Fibroblast of lung (primary cell): Measurements from ENCODE around the gene CCL3. TPM values are rescaled to one million over a fixed set of nuclear protein-coding genes. Genes with fewer than 3 reads are reported as not detected.
"Not testable (repeated sequence)": the region's sequence is repeated elsewhere in the genome, so short reads cannot be mapped to it uniquely, and the experiment has no call there.

ENCODE experiments used
- DNase-seq, 2 donors: peaks; one replicate each; pipeline versions ENCODE4 v3.0.0 to v3.0.0-alpha.2; 2010; ENCODE audit warnings: low read depth in 2 of 2
- H2AFZ ChIP-seq: 2 replicates; pipeline ENCODE4 v1.5.1; 2012; ENCODE audit warnings: low read length, control low read depth, inconsistent platforms
- H3K27ac ChIP-seq: 2 replicates; pipeline ENCODE4 v1.5.1; 2011; ENCODE audit warnings: low read length, control low read depth; ENCODE audit not compliant: insufficient read depth
- H3K27me3 ChIP-seq: 2 replicates; pipeline ENCODE4 v1.5.1; 2011; ENCODE audit warnings: mild to moderate bottlenecking, low read length; ENCODE audit not compliant: control insufficient read depth, insufficient read depth
- H3K36me3 ChIP-seq: 2 replicates; pipeline ENCODE4 v1.5.1; 2011; ENCODE audit warnings: low read length; ENCODE audit not compliant: control insufficient read depth, insufficient read depth
- H3K4me1 ChIP-seq: 2 replicates; pipeline ENCODE4 v1.5.1; 2011; ENCODE audit warnings: low read length; ENCODE audit not compliant: control insufficient read depth, insufficient read depth; ENCODE audit errors: extremely low read depth
- H3K4me2 ChIP-seq: 2 replicates; pipeline ENCODE4 v1.5.1; 2011; ENCODE audit warnings: low read length, control low read depth; ENCODE audit not compliant: insufficient read depth; ENCODE audit errors: extremely low read depth
- H3K4me3 ChIP-seq, 4 experiments: fragments of 200-600 bp in 1 of 4; sonication (generic) in 1 of 4; replicated peaks in 1 of 4; 2 replicates each; pipeline ENCODE4 v1.5.1; 2011 to 2016; ENCODE audit warnings: low read length in 4 of 4, low read depth in 3 of 4, mild to moderate bottlenecking in 3 of 4, control low read depth in 2 of 4, inconsistent platforms in 1 of 4, mixed read lengths in 1 of 4; ENCODE audit not compliant: insufficient read depth in 1 of 4; ENCODE audit errors: control extremely low read depth in 1 of 4
- H3K79me2 ChIP-seq: 2 replicates; pipeline ENCODE4 v1.5.1; 2012; ENCODE audit warnings: mild to moderate bottlenecking, low read length, inconsistent platforms; ENCODE audit not compliant: control insufficient read depth, insufficient read depth
- H3K9ac ChIP-seq: 2 replicates; pipeline ENCODE4 v1.5.1; 2011; ENCODE audit warnings: mild to moderate bottlenecking, low read length, control low read depth; ENCODE audit not compliant: insufficient read depth
- H3K9me3 ChIP-seq: 2 replicates; pipeline ENCODE4 v1.5.1; 2012; ENCODE audit warnings: low read depth, low read length; ENCODE audit not compliant: control insufficient read depth, insufficient read depth
- H4K20me1 ChIP-seq: 2 replicates; pipeline ENCODE4 v1.5.1; 2011; ENCODE audit warnings: low read length; ENCODE audit not compliant: control insufficient read depth, insufficient read depth; ENCODE audit errors: extremely low read depth
- EZH2 ChIP-seq: IDR thresholded peaks from 2 replicates; pipeline ENCODE4 v1.5.1; 2012; ENCODE audit warnings: low read length, control low read depth, mild to moderate bottlenecking; ENCODE audit errors: missing control alignments
- polyA plus RNA-seq, 2 donors: library from polyadenylated mRNA; depleted of rRNA in 1 of 2; stranded (reverse) in 1 of 2; unstranded in 1 of 2; fragments of >200 nt; gene quantifications; 2 replicates each; pipeline ENCODE4 v1.2.1, GENCODE V29; 2011 to 2012; ENCODE audit warnings: missing spikeins in 1 of 2
- total RNA-seq: library from RNA; depleted of rRNA; stranded (reverse); fragments of >200 nt; gene quantifications from 2 replicates; pipeline ENCODE4 v1.2.1, GENCODE V29; 2014
- TF ChIP-seq, protein P1 (sequence below), 2 donors: IDR thresholded peaks in 1 of 2; conservative IDR thresholded peaks in 1 of 2; 1 replicate in 1 of 2; 2 replicates in 1 of 2; pipeline ENCODE4 v1.5.1; 2011 to 2012; ENCODE audit warnings: low read length in 2 of 2, control low read depth in 1 of 2, inconsistent platforms in 1 of 2, low read depth in 1 of 2, mild to moderate bottlenecking in 1 of 2

CCL3 gene
- total and polyA plus RNA-seq, 2 donors (not counting 1 experiment from before 2014, with no cell fraction given), result not detected

DNA sequence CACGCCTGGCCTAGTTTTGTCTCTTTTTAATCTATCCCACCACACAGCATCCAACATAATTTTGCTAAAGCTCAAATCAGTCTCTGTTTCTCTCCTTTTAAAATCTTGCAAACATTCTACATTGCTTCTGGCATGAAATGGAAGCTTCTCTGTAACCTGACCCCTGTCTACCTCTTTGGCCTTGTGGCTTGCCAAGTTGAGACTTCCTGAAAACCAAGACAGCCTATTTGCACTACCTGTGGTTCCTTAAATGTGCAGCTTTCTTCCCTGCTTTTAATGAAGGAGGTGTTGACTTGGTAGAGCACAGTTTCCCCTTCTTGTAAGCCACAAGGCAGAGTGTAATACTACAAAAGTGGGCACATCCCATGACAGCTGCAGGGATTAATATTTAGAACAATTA lies 6.0 kb upstream of the CCL3 start:
- Histone ChIP-seq H3K4me1 (no peaks in the 10 kb centered on the region), H3K9me3 (no peaks in the 10 kb centered on the region), H4K20me1 (no peaks in the 10 kb centered on the region), H3K27me3 (no peaks in the 10 kb centered on the region), H3K9ac (no peak overlapping the region), H3K36me3 (no peaks in the 10 kb centered on the region), H3K27ac (no peak overlapping the region), H3K79me2 (no peaks in the 10 kb centered on the region), H3K4me3 (no peak overlapping the region), H2AFZ (no peak overlapping the region), H3K4me2 (no peak overlapping the region)
- TF ChIP-seq, protein P1, sequence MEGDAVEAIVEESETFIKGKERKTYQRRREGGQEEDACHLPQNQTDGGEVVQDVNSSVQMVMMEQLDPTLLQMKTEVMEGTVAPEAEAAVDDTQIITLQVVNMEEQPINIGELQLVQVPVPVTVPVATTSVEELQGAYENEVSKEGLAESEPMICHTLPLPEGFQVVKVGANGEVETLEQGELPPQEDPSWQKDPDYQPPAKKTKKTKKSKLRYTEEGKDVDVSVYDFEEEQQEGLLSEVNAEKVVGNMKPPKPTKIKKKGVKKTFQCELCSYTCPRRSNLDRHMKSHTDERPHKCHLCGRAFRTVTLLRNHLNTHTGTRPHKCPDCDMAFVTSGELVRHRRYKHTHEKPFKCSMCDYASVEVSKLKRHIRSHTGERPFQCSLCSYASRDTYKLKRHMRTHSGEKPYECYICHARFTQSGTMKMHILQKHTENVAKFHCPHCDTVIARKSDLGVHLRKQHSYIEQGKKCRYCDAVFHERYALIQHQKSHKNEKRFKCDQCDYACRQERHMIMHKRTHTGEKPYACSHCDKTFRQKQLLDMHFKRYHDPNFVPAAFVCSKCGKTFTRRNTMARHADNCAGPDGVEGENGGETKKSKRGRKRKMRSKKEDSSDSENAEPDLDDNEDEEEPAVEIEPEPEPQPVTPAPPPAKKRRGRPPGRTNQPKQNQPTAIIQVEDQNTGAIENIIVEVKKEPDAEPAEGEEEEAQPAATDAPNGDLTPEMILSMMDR (conservative IDR thresholded peaks at IDR 0.05 in 1 of 2, IDR thresholded peaks at IDR 0.05 in 1 of 2; ENCODE audit: low read depth in 1 of 2, low read length in 2 of 2), result no peak
- no peak for TF ChIP-seq EZH2
- DNase-seq, result no peak

DNA sequence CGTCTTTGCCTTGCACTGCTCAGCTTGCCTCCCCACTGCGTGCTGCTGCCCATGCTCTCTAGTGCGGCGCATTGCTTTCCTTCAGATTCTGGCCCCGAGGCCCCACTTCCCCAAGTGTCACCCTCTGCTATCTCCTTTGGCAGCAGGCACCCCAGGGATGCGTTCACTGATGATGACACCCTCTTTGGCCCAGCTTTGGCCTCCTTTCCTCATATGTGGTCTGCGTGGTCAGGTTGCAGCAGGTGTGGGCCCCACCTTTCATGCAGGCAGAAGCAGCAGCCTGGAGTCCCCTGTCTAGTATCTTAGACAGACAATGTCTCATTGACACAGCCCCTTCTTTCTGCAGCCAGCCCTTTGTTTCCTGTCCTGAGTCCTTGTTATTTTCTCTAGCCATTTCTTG lies 4.8 kb upstream of the CCL3 start:
- DNase-seq, result no peak
- Histone ChIP-seq H3K4me3 (no peak overlapping the region), H3K4me1 (no peaks in the 10 kb centered on the region), H3K36me3 (no peaks in the 10 kb centered on the region), H3K79me2 (no peaks in the 10 kb centered on the region), H3K9me3 (no peaks in the 10 kb centered on the region), H3K4me2 (no peak overlapping the region), H3K27ac (no peak overlapping the region), H3K9ac (no peak overlapping the region), H4K20me1 (no peaks in the 10 kb centered on the region), H2AFZ (no peak overlapping the region), H3K27me3 (no peaks in the 10 kb centered on the region)
- no peak for TF ChIP-seq EZH2

DNA sequence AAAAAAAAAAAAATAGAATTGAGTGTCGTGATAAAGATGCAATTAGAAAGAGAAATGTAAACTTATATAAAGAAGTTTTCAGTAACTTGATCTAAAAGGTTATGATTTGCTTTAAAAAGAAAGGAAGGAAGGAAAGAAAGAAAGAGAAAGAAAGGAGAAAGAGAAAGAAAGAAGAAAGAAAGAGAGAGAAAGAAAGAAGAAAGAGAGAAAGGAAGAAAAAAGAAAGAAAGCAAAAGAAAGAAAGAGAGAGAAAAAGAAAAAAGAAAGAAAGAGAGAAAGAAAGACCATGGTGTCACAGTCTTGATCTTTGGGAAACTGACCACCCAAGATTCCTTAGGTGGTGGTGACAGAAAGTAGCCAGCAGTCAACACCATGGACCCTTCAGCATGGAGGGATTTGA lies 4.3 kb upstream of the CCL3 start:
- H3K79me2 ChIP-seq, result no peaks in the 10 kb centered on the region

DNA sequence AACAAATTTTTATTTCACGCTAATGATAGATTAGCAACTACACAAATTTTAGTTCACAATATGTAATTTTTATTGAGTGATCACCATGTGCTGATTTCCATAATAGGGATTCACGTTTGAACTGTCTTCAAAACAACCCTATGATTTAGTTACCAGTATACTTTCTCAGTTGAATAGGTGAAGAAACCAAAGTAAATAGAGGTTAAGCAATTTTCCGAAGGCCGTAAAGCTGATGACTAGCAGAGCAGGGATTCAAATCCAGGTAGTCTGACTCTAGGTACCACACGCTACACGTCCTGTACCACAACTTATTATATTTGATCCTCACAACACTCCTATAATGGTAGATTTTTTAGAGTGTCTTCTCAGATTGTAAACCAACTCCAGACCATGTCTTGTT lies 2.8 kb upstream of the CCL3 start:
- not testable (repeated sequence) for H3K27ac ChIP-seq, H2AFZ ChIP-seq, H3K9me3 ChIP-seq, H4K20me1 ChIP-seq, H3K4me2 ChIP-seq, H3K9ac ChIP-seq, H3K4me1 ChIP-seq, H3K27me3 ChIP-seq, H3K36me3 ChIP-seq, DNase-seq, H3K4me3 ChIP-seq, H3K79me2 ChIP-seq

More for the DNA sequence above, 4.3 kb upstream of the CCL3 start:
- Histone ChIP-seq H3K4me2 (no peak overlapping the region), H3K4me1 (no peaks in the 10 kb centered on the region), H3K36me3 (no peaks in the 10 kb centered on the region), H4K20me1 (no peaks in the 10 kb centered on the region), H2AFZ (no peak overlapping the region), H3K27ac (no peak overlapping the region), H3K9me3 (no peaks in the 10 kb centered on the region), H3K4me3 (no peak overlapping the region), H3K27me3 (no peaks in the 10 kb centered on the region), H3K9ac (no peak overlapping the region)
- DNase-seq, result no peak
- TF ChIP-seq, protein P1 (conservative IDR thresholded peaks at IDR 0.05 in 1 of 2, IDR thresholded peaks at IDR 0.05 in 1 of 2; ENCODE audit: low read depth in 1 of 2, low read length in 2 of 2), result no peak
- TF ChIP-seq EZH2, result no peak
